Esophagus squamous epithelium (tissue), 4 donors: ENCODE measurements around the gene ADCY5.

ENCODE experiments used
- POLR2A ChIP-seq, 4 donors: fragments of 450-650 bp; IDR thresholded peaks; one replicate each; pipeline ENCODE4 v1.6.1; 2017; ENCODE audit warnings: antibody characterized with exemption in 4 of 4, mild to moderate bottlenecking in 4 of 4, moderate library complexity in 3 of 4
- TF ChIP-seq, protein P1 (sequence below), 6 experiments: fragments of 450-650 bp in 4 of 6; fragments of 200-600 bp in 2 of 6; sonication (generic) in 2 of 6; IDR thresholded peaks; one replicate each; pipeline ENCODE4 v1.5.1; 2016 to 2019; ENCODE audit warnings: antibody characterized with exemption in 6 of 6, mild to moderate bottlenecking in 4 of 6, moderate library complexity in 4 of 6

GRCh38 chr3:123439806-123440580 lies 8.9 kb downstream of the ADCY5 start:
- TF ChIP-seq POLR2A (IDR thresholded peaks at IDR 0.05), result no peak
- TF ChIP-seq, protein P1, sequence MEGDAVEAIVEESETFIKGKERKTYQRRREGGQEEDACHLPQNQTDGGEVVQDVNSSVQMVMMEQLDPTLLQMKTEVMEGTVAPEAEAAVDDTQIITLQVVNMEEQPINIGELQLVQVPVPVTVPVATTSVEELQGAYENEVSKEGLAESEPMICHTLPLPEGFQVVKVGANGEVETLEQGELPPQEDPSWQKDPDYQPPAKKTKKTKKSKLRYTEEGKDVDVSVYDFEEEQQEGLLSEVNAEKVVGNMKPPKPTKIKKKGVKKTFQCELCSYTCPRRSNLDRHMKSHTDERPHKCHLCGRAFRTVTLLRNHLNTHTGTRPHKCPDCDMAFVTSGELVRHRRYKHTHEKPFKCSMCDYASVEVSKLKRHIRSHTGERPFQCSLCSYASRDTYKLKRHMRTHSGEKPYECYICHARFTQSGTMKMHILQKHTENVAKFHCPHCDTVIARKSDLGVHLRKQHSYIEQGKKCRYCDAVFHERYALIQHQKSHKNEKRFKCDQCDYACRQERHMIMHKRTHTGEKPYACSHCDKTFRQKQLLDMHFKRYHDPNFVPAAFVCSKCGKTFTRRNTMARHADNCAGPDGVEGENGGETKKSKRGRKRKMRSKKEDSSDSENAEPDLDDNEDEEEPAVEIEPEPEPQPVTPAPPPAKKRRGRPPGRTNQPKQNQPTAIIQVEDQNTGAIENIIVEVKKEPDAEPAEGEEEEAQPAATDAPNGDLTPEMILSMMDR (IDR thresholded peaks at IDR 0.05), result no peak
